ENCODE results near the gene SLC1A4.

Gene SLC1A4

GRCh38 chr2:65021709-65022108 lies 32.5 kb downstream of the SLC1A4 start:
- DNase-seq (ENCODE audit: low spot score) = no peak
- in situ Hi-C loops (cut with MboI; ENCODE audit: low sequenced_read_pairs, unreplicated experiment) = no loop called here
- TF ChIP-seq, protein P1, sequence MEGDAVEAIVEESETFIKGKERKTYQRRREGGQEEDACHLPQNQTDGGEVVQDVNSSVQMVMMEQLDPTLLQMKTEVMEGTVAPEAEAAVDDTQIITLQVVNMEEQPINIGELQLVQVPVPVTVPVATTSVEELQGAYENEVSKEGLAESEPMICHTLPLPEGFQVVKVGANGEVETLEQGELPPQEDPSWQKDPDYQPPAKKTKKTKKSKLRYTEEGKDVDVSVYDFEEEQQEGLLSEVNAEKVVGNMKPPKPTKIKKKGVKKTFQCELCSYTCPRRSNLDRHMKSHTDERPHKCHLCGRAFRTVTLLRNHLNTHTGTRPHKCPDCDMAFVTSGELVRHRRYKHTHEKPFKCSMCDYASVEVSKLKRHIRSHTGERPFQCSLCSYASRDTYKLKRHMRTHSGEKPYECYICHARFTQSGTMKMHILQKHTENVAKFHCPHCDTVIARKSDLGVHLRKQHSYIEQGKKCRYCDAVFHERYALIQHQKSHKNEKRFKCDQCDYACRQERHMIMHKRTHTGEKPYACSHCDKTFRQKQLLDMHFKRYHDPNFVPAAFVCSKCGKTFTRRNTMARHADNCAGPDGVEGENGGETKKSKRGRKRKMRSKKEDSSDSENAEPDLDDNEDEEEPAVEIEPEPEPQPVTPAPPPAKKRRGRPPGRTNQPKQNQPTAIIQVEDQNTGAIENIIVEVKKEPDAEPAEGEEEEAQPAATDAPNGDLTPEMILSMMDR (IDR thresholded peaks at IDR 0.05; ENCODE audit: borderline replicate concordance, control extremely low read depth, extremely low read depth, insufficient read depth, missing control alignments) = no peak

- no peak for DNase-seq (ENCODE audit: low spot score)
- in situ Hi-C loops (cut with MboI; ENCODE audit: low sequenced_read_pairs, unreplicated experiment) = no loop called here
- TF ChIP-seq, protein P1 (IDR thresholded peaks at IDR 0.05; ENCODE audit: borderline replicate concordance, control extremely low read depth, extremely low read depth, insufficient read depth, missing control alignments) = no peak
These were observed 33.0 kb downstream of the SLC1A4 start for GRCh38 chr2:65022189-65022588.

DNA sequence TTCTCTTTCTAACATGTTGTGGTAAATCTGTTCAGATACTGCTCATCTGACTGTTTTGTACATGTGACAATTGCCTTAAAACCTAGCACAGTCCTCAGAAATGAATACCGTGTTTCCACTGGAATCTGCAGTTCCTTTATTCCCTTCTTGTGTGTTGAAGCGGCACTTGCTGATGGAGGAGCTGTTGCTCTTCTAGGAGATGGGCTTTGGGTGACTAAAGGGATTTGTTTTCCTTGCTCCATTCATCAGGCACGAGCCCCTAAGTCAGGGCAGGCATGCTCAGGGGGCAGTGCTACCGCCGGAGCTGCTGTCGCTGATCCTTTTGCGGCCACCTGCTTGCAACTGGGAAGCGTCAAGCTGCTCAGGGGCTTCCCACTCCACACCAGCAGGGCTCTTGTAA lies 34.5 kb downstream of the SLC1A4 start:
- in situ Hi-C loops (cut with MboI; ENCODE audit: low sequenced_read_pairs, unreplicated experiment) = no loop called here
- no peak for DNase-seq (ENCODE audit: low spot score)
- TF ChIP-seq, protein P1 (IDR thresholded peaks at IDR 0.05; ENCODE audit: borderline replicate concordance, control extremely low read depth, extremely low read depth, insufficient read depth, missing control alignments) = no peak

DNA sequence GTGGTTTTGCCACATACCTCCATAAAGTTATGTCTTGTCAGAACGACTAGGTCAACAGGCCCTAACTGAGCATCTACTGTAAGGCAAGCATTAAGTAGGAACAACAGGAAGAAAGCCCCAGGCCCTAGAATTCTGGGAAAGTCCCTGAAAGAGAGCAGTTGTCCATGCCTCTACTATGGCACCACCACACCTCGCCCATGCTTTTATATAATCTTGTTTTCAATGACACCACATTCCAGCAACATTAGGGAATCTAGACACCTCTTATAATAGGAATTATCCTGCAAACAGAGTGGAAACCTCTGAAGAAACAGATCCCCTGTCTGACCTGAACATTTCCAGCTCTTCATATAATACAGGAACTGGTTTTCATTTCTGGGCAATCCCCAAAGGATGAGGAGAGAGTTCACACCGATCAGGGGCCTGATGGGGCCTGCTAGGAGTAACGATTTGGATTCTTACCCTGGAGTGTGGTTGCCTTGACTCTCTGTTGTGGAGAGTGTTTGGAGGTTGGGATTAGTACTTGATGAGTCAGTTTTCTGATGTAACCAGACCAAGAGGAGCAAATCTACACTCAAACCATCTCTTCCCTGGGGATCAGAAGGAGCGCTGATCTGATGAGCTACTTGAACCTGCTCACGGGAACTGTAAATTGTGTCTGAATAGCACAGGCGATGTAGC lies 35.1 kb downstream of the SLC1A4 start:
- DNase-seq (ENCODE audit: low spot score) = no peak
- in situ Hi-C loops (cut with MboI; ENCODE audit: low sequenced_read_pairs, unreplicated experiment) = no loop called here

DNA sequence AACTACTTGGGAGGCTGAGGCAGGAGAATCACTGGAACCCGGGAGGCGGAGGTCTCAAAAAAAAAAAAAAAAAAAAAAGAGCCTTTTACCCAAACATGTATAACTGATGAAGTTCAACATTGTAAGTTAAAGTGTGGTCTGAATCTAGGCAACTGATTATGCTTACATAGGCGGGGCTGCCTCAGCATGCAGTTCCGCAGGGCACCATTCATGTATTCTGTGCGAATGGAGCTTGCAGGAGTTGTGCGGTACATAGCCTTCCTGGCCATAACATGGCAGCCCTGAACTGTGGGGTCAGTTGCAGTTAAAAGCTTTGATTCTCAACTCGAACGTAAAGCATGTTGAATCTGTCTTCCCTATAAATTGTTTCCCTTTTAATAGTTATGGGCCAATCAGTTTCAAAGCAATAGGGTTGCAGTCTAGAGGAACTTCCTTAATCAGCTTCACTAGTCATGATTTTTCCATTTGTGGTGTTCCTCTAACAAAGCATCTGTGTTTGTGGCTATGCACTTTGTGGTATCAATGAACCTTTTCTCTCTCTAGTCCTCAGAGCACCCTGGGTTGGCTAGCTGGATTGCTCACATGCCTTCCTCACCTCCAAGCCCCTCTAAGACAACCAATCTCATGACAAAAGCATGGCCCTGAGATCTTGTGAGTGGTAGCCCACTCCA lies 36.4 kb downstream of the SLC1A4 start:
- DNase-seq (ENCODE audit: low spot score) = no peak
- TF ChIP-seq, protein P1 (IDR thresholded peaks at IDR 0.05; ENCODE audit: borderline replicate concordance, control extremely low read depth, extremely low read depth, insufficient read depth, missing control alignments) = no peak
- in situ Hi-C loops (cut with MboI; ENCODE audit: low sequenced_read_pairs, unreplicated experiment) = loop anchor here (25.0 kb wide), 3 partner anchors 413 to 688 kb away; partner anchors contain the start of gene AFTPH

More for the DNA sequence above, 35.1 kb downstream of the SLC1A4 start:
- TF ChIP-seq, protein P1 (IDR thresholded peaks at IDR 0.05; ENCODE audit: borderline replicate concordance, control extremely low read depth, extremely low read depth, insufficient read depth, missing control alignments) = no peak

- TF ChIP-seq, protein P1 (IDR thresholded peaks at IDR 0.05; ENCODE audit: borderline replicate concordance, control extremely low read depth, extremely low read depth, insufficient read depth, missing control alignments) = no peak
- no peak for DNase-seq (ENCODE audit: low spot score)
- in situ Hi-C loops (cut with MboI; ENCODE audit: low sequenced_read_pairs, unreplicated experiment) = loop anchor here (25.0 kb wide), 3 partner anchors 414 to 689 kb away; partner anchors contain the start of gene AFTPH
These were observed 37.0 kb downstream of the SLC1A4 start for GRCh38 chr2:65026154-65026553.

Data from GM13976 (cell line).